GM23338 (cell line): Measurements from ENCODE around the gene BEND5. TPM values are rescaled to one million over a fixed set of nuclear protein-coding genes. Genes with fewer than 3 reads are reported as not detected.

ENCODE experiments used
- ATAC-seq: fragments of 200-7000 bp; cut with Tn5 transposase; 3 replicates; pipeline ENCODE4 v1.9.1; 2020
- DNase-seq: peaks from one replicate; pipeline ENCODE4 v3.0.0-alpha.2; 2015; ENCODE audit warnings: low spot score
- H2AFZ ChIP-seq: fragments of 200-600 bp; sonication (generic); 2 replicates; pipeline ENCODE4 v1.8.0; 2016; ENCODE audit warnings: antibody characterized with exemption, mild to moderate bottlenecking, moderate library complexity
- H3F3A ChIP-seq: fragments of 200-600 bp; sonication (generic); replicated peaks from 2 replicates; pipeline ENCODE4 v1.8.0; 2017; ENCODE audit warnings: antibody characterized with exemption, mixed run types, low read depth
- H3K27ac ChIP-seq: fragments of 200-600 bp; sonication (generic); 2 replicates; pipeline ENCODE4 v1.6.1; 2016; ENCODE audit warnings: low read depth
- H3K27me3 ChIP-seq: fragments of 200-600 bp; sonication (generic); 2 replicates; pipeline ENCODE4 v1.8.0; 2016; ENCODE audit warnings: mild to moderate bottlenecking, mixed run types, moderate library complexity; ENCODE audit not compliant: insufficient read depth
- H3K36me3 ChIP-seq: fragments of 200-600 bp; sonication (generic); 2 replicates; pipeline ENCODE4 v1.8.0; 2016; ENCODE audit warnings: mild to moderate bottlenecking; ENCODE audit not compliant: insufficient read depth
- H3K4me1 ChIP-seq: fragments of 200-600 bp; sonication (generic); 2 replicates; pipeline ENCODE4 v1.8.0; 2016; ENCODE audit warnings: mild to moderate bottlenecking, moderate library complexity; ENCODE audit not compliant: insufficient read depth
- H3K4me2 ChIP-seq: fragments of 200-600 bp; sonication (generic); 2 replicates; pipeline ENCODE4 v1.7.1; 2017; ENCODE audit warnings: mixed run types
- H3K4me3 ChIP-seq: fragments of 200-600 bp; sonication (generic); 2 replicates; pipeline ENCODE4 v1.6.1; 2016; ENCODE audit warnings: mixed run types
- H3K79me2 ChIP-seq: fragments of 200-600 bp; sonication (generic); replicated peaks from 2 replicates; pipeline ENCODE4 v1.8.0; 2017; ENCODE audit warnings: mild to moderate bottlenecking; ENCODE audit not compliant: insufficient read depth
- H3K9me2 ChIP-seq: fragments of 200-600 bp; sonication (generic); 2 replicates; pipeline ENCODE4 v1.8.0; 2017; ENCODE audit not compliant: insufficient read depth
- H4K20me1 ChIP-seq: fragments of 200-600 bp; sonication (generic); replicated peaks from 2 replicates; pipeline ENCODE4 v1.8.0; 2017; ENCODE audit warnings: mild to moderate bottlenecking; ENCODE audit not compliant: insufficient read depth
- H3K27ac Mint-ChIP-seq: 2 replicates; pipeline ENCODE4 v1.8.0; 2020; ENCODE audit warnings: inconsistent platforms, mild to moderate bottlenecking, moderate library complexity, mixed read lengths
- H3K27me3 Mint-ChIP-seq: 3 replicates; pipeline ENCODE4 v1.8.0; 2022; ENCODE audit warnings: low read depth, mild to moderate bottlenecking, moderate library complexity, mixed read lengths, inconsistent platforms; ENCODE audit not compliant: insufficient read depth, poor library complexity
- H3K36me3 Mint-ChIP-seq: 3 replicates; pipeline ENCODE4 v1.8.0; 2021; ENCODE audit warnings: low read depth, mild to moderate bottlenecking, inconsistent platforms, moderate library complexity, mixed read lengths
- H3K4me1 Mint-ChIP-seq: 3 replicates; pipeline ENCODE4 v1.8.0; 2020; ENCODE audit warnings: mild to moderate bottlenecking, inconsistent platforms, mixed read lengths
- H3K4me3 Mint-ChIP-seq: 3 replicates; pipeline ENCODE4 v1.8.0; 2021; ENCODE audit warnings: moderate library complexity, mild to moderate bottlenecking, inconsistent platforms, mixed read lengths
- H3K9me3 Mint-ChIP-seq: 3 replicates; pipeline ENCODE4 v1.8.0; 2020; ENCODE audit warnings: moderate library complexity, mild to moderate bottlenecking, inconsistent platforms, mixed read lengths
- CREB1 ChIP-seq: fragments of 250-450 bp; sonication (Bioruptor Pico); IDR thresholded peaks from 2 replicates; pipeline ENCODE4 v1.5.0; 2020; ENCODE audit warnings: low read depth, mild to moderate bottlenecking, moderate library complexity
- CTCF ChIP-seq, 2 experiments: fragments of 200-600 bp in 1 of 2; sonication (generic) in 1 of 2; conservative IDR thresholded peaks; 2 replicates each; pipeline versions ENCODE4 v1.5.1 to v1.6.1; 2016 to 2017; ENCODE audit warnings: antibody characterized with exemption in 2 of 2, low read depth in 2 of 2, mild to moderate bottlenecking in 2 of 2, moderate library complexity in 1 of 2
- ETS1 ChIP-seq: IDR thresholded peaks from 2 replicates; pipeline ENCODE4 v1.6.1; 2016; ENCODE audit warnings: antibody characterized with exemption
- EZH2 ChIP-seq: fragments of 200-600 bp; sonication (generic); IDR thresholded peaks from one replicate; pipeline ENCODE4 v1.8.0; 2017; ENCODE audit warnings: antibody characterized with exemption, mild to moderate bottlenecking, low read depth; ENCODE audit not compliant: unreplicated experiment
- NANOG ChIP-seq: IDR thresholded peaks from 2 replicates; pipeline ENCODE4 v1.6.1; 2016; ENCODE audit warnings: antibody characterized with exemption, borderline replicate concordance
- POLR2AphosphoS5 ChIP-seq: IDR thresholded peaks from 2 replicates; pipeline ENCODE4 v1.6.1; 2016; ENCODE audit warnings: antibody characterized with exemption, low read depth
- STAT1 ChIP-seq: IDR thresholded peaks from one replicate; pipeline ENCODE4 v1.6.1; 2016; ENCODE audit warnings: antibody characterized with exemption; ENCODE audit not compliant: unreplicated experiment
- ZNF114 ChIP-seq: fragments of 250-450 bp; sonication (Bioruptor Pico); IDR thresholded peaks from 2 replicates; pipeline ENCODE4 v1.5.0; 2020; ENCODE audit warnings: mild to moderate bottlenecking, moderate library complexity
- ZNF331 ChIP-seq: fragments of 250-450 bp; sonication (Bioruptor Pico); IDR thresholded peaks from 2 replicates; pipeline ENCODE4 v1.5.0; 2020; ENCODE audit warnings: low read depth, mild to moderate bottlenecking, moderate library complexity
- ZNF462 ChIP-seq: fragments of 250-450 bp; sonication (Bioruptor Pico); IDR thresholded peaks from 2 replicates; pipeline ENCODE4 v1.5.0; 2020; ENCODE audit warnings: mild to moderate bottlenecking, moderate library complexity
- polyA plus RNA-seq: library from polyadenylated mRNA; unstranded; fragments of >200 nt; fragmentation: Nextera tagmentation; extraction: Ambion mirVana; gene quantifications from 2 replicates; pipeline ENCODE4 v1.2.1, GENCODE V29; 2016
- total RNA-seq: library from RNA; depleted of rRNA; stranded (reverse); fragments of >200 nt; shearing (Covaris generic); gene quantifications from 2 replicates; pipeline ENCODE4 v1.2.3, GENCODE V29; 2014
- TF ChIP-seq, protein P1 (sequence below): IDR thresholded peaks from one replicate; pipeline ENCODE4 v1.6.1; 2018; ENCODE audit warnings: antibody characterized with exemption; ENCODE audit not compliant: unreplicated experiment

The BEND5 gene
- total and polyA plus RNA-seq, 2 experiments from 2014 or later, result 6.8 to 12.3 TPM

- ATAC-seq, result peak; percentile 66
- H3K27me3 ChIP-seq, result no peaks in the 10 kb centered on the region
- H3K9me2 ChIP-seq, result no peaks in the 10 kb centered on the region
- H3K4me1 ChIP-seq, result no peaks in the 10 kb centered on the region; the same call in 1 of the 2 replicates
- no peak overlapping the region for H3K4me2 ChIP-seq
- no peak overlapping the region for H3K4me3 ChIP-seq
- no peak overlapping the region for H3K27ac Mint-ChIP-seq
- DNase-seq, result no peak
- H3F3A ChIP-seq, result no peaks in the 10 kb centered on the region
- no peaks in the 10 kb centered on the region; the same call in 1 of the 3 replicates for H3K9me3 Mint-ChIP-seq
- no peaks in the 10 kb centered on the region for H3K36me3 ChIP-seq
- no peak for TF ChIP-seq CREB1 (CRISPR knock-in tag)
- no peak for TF ChIP-seq ZNF462 (CRISPR knock-in tag)
- TF ChIP-seq, protein P1, sequence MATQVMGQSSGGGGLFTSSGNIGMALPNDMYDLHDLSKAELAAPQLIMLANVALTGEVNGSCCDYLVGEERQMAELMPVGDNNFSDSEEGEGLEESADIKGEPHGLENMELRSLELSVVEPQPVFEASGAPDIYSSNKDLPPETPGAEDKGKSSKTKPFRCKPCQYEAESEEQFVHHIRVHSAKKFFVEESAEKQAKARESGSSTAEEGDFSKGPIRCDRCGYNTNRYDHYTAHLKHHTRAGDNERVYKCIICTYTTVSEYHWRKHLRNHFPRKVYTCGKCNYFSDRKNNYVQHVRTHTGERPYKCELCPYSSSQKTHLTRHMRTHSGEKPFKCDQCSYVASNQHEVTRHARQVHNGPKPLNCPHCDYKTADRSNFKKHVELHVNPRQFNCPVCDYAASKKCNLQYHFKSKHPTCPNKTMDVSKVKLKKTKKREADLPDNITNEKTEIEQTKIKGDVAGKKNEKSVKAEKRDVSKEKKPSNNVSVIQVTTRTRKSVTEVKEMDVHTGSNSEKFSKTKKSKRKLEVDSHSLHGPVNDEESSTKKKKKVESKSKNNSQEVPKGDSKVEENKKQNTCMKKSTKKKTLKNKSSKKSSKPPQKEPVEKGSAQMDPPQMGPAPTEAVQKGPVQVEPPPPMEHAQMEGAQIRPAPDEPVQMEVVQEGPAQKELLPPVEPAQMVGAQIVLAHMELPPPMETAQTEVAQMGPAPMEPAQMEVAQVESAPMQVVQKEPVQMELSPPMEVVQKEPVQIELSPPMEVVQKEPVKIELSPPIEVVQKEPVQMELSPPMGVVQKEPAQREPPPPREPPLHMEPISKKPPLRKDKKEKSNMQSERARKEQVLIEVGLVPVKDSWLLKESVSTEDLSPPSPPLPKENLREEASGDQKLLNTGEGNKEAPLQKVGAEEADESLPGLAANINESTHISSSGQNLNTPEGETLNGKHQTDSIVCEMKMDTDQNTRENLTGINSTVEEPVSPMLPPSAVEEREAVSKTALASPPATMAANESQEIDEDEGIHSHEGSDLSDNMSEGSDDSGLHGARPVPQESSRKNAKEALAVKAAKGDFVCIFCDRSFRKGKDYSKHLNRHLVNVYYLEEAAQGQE, result no peak
- TF ChIP-seq NANOG, result no peak
- TF ChIP-seq CTCF (conservative IDR thresholded peaks at IDR 0.05; ENCODE audit: low read depth in 2 of 2), result no peak
- TF ChIP-seq ZNF331 (CRISPR knock-in tag), result no peak
- no peak for TF ChIP-seq POLR2AphosphoS5
- TF ChIP-seq ETS1, result no peak
- TF ChIP-seq EZH2, result no peak
- TF ChIP-seq ZNF114 (CRISPR knock-in tag), result no peak
- TF ChIP-seq STAT1, result no peak
- H3K27ac ChIP-seq, result no peak overlapping the region
- H4K20me1 ChIP-seq, result no peaks in the 10 kb centered on the region
- H3K36me3 Mint-ChIP-seq, result no peaks in the 10 kb centered on the region; the same call in 2 of the 3 replicates
- H3K4me3 Mint-ChIP-seq, result no peak overlapping the region
- no peaks in the 10 kb centered on the region for H3K79me2 ChIP-seq
- H3K27me3 Mint-ChIP-seq, result no peaks in the 10 kb centered on the region
- peaks cover 11% of the 10 kb centered on the region for H3K4me1 Mint-ChIP-seq
- H2AFZ ChIP-seq, result no peak overlapping the region
These were observed 89.2 kb downstream of the BEND5 start for GRCh38 chr1:48687282-48688045.
